HG02840 (cell line): Measurements from ENCODE around the gene CADM2.
"Not testable (repeated sequence)": the region's sequence is repeated elsewhere in the genome, so short reads cannot be mapped to it uniquely, and the experiment has no call there.

ENCODE experiments used
- ATAC-seq: cut with Tn5 transposase; IDR thresholded peaks from one replicate; pipeline ENCODE4 v1.9.1; 2021; ENCODE audit warnings: mild to moderate bottlenecking, moderate library complexity, moderate number of reproducible peaks; ENCODE audit not compliant: unreplicated experiment, low FRiP score

CADM2 gene

DNA sequence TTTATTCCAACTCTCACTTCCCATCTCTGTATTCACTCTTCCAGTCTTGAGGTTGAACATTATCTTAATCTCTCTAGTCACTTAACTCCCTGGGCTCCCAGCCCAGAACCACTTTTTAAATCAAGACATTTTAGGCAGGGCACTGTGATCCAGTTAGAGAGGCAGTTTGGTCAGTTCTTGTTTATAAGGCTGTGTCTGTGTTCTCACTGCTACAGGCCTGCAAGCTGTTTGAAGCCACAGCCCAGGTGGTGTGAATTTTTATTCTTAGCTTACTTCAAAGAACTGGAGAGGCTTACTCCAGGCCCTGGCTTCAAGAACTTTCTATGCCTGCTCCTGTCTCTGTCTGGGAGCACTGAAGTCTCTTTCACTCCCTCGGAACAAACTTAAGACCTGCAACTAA lies 906.1 kb downstream of the CADM2 start:
- no peak for ATAC-seq

DNA sequence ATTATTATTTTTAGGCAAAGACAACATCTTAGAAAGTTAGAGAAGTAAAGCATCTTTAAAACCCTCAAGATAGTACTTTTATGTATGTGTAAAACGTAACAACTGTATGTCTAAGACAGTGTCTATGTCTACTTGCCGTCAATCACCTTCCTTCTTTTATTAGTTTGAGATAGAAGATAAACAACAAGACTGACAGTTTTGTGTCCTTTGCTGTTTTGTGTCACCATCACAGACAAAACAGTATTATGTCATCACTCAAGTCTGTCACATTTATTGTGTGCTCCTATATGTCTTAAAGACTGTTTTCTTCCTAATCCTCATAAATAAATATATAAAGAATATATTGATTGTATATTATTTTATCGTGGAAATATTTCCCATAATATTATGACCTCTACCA lies 908.3 kb downstream of the CADM2 start:
- ATAC-seq = no peak

DNA sequence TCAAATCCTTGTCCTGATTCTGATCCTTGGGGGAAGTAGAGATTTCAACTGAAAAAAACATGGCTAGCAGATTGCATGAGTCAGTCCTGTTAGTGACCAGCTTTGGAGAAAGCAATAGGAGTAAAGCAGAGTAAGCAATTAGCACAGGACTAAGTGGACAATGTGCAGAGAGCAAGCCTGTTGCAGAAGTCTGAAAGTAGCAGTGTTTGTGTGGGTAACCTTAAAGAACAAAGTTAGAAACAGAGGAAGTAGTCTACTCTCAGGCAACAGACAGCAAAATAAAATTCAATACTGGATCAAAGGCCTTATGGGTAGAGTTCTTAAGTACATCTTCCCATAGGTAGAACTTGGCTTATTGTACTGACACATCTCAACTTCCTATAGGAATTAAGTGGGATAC lies 916.8 kb downstream of the CADM2 start:
- ATAC-seq = no peak

DNA sequence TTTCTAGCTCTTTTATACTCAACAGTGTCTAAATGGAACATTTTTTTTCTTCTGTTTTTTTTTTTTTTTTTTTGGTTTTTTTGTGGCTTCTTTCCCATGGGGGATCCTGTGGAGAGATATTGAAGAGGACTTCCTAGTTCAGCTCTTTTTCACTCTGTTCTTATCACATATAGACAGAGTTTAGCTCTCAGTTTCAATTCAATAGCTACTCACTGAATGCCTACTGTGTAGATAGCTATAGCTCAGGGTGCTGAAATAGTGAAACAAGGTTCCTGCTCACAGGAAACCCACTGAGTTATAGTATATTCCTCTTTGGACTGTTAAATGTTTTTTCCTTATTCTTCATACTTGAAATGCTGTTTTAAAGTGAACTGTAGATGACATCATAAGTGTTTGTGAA lies 918.8 kb downstream of the CADM2 start:
- no peak for ATAC-seq

DNA sequence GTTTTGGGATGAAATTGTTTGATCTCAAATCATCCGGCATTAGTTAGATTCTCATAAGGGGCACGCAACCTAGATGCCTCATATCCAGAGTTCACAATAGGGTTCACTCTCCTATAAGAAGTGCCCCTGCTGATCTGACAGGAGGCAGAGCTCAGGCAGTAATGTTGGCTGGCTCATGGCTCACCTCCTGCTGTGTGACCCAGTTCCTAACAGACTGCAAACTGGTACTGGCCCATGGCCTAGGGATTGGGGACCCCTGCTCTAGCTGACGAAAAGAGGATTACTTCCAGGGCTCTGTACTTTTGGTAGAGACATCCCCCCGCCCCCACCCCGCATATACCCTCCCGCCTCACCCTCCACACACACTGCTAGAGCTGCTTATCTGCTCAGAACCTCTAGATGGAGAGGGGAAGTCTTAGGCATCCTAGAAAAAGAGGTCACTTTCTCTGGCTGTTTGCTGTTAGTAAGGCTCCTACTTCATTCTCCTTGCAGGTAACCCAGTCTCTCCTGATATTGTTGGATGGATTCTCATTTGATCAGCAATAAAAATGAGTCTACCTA lies 923.1 kb downstream of the CADM2 start:
- no peak for ATAC-seq

DNA sequence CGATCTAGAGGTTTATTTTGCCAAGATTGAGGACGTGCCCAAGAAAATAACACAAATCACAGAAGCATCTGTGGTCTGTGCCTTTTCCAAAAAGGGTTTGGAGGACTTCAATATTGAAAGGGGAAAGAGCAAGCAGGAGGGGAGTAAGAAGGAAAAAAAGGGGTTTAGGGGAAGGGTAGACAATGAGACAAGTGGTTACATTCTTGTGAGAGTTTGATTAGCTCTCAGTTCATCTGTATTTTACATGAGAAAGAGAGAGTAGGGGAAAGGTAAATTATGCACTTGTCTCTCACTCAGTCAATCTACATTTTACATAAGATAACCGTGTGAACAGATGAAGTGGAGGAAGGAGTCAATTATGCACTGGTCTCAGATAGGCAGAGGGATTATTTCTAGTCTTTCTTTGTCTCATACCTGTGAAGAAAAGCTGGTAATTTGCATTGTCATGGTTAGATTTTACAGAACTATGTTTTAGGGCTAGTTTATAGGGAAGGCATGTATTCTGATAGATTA lies 931.3 kb downstream of the CADM2 start:
- no peak for ATAC-seq

DNA sequence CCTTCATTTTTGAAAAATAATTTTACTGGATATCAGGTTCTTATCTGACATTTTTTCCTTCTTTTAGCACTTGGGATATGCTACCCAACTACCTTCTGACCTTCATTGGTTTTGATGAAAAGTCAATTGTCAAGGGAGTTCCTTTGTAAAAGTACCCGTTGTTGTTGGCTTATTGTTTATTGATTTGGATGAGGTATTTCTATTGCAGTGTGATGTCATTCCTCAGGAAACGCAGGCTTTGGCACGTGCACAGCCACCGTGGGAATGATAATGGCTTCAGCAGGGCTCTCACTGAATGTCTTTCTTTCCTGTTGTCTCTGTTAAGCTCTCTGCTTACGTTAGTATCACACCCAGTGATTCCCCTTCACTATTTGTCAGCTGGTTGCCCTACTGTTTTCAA lies 944.6 kb downstream of the CADM2 start:
- no peak for ATAC-seq

DNA sequence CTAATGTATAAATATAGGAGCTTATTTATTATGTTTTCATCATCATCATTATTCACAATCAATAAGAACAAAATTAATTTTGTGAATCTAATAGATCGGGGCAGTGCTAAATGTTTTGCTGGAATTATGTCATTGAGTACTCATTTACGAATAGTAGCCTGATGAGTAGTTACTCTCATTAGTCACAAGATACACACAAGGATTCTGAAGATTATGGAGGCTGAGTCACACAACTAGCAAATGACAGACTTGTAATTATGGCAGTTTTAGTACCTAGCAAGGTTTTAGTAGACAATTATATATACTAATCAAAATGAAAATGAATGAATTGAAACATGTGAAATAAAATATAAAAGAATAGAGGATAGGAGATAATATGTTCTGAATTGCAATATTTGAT lies 954.2 kb downstream of the CADM2 start:
- no peak for ATAC-seq

DNA sequence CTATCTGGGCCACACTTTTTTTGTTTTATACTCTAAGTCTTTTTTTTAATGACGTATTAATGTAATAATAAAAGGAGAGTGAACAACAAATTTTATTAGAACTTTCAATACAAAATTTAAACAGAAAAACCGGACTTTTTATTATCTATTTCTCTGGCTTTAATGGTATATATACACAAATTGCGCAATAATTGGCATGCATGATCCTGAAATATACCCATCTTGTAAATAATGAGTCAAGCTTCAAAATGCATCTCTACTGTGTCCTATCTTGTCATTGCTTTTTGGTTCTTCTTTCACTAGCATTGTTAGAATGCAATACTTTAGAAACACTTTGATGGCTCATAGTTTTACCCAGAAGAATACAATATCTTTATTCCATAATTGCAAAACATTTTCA lies 963.6 kb downstream of the CADM2 start:
- ATAC-seq = no peak

DNA sequence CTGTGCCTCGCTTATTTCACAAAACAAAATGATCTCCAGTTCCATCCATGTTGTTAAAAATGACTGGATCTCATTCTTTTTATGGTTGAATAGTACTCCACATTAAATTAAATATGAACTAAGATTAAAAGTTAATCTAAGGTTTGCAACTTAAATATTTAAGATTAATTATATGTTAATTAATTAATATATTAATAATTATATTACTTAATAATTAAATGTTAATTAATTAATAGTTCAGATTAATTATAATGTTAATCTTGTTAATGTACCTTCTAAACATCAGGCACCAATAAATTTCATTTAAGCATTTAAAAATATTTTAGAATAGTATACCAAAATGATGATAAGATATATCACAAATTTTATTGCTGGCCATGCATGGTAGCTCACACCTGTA lies 971.9 kb downstream of the CADM2 start:
- ATAC-seq = no peak

DNA sequence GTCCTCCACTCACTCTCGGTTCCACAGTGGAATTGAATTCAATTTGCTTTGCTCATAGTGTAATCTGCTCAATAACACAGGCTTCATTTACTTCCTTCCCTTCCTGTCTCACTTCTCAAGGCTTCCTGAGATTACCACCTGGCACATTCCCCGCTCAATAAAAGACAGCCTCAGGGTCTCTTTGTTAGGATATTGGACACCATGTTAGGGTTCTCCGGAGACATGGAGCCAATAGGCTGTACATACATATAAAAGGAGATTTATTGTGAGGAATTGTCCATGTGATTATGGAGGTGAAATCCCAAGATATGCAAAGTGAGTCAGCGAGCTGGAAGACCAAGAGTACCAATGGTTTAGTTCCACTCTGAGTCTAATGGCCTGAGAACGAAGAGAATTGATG lies 974.5 kb downstream of the CADM2 start:
- no peak for ATAC-seq

DNA sequence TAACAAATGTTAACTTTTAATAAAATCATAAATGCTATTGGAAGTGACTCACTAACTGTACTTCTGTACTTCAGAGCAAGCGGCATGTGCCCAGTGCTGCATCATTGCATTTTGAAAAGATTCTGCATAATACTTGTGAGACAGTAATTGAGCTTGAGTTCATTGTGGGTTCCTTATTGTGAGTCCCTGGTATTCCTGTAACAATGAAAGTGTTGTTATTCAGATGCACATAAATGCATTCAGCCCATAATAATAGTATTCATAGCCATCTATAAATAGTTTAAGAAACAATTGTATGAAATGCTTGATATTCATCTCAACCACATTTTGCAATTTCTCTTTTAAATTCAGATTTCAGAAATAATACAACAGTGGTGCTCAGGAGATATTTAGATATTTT lies 976.4 kb downstream of the CADM2 start:
- ATAC-seq = no peak

DNA sequence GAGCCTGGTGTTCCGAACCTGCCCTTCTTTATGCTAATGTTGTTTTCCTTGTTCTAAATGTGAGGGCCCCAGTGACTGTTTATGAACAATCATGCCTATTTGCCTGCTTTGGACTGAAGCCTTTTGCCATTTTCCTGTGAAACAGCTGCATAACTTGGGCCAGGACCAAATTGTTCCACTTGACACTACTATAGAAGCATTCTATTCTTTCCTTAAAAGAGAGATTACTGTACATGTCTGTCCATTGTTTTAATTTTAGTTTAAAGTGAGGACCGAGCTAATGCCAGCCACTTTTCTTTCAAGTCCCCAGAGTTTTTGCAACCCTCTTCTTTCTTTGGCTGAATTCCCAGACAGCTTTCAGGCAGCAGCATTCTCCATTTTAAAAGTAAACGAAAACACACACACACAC lies 980.3 kb downstream of the CADM2 start:
- no peak for ATAC-seq

DNA sequence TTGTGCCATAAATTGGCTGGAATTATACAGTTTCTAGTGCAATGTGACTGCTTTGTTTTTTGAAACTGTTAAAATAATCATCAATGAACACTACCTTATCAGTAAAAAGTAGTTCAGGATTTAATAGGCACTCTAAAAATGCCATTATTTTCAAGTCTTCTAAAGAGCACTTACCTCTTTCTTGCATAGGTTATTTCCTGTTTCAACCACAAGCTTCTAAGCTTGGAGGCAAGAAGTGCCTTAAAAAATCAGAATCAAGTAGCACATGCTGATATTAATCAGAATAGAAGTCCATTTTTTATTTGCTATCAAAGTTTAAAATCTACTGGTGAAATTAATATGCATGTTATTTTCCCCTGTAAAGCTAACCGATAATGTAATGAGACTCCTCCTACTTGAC lies 991.6 kb downstream of the CADM2 start:
- no peak for ATAC-seq

DNA sequence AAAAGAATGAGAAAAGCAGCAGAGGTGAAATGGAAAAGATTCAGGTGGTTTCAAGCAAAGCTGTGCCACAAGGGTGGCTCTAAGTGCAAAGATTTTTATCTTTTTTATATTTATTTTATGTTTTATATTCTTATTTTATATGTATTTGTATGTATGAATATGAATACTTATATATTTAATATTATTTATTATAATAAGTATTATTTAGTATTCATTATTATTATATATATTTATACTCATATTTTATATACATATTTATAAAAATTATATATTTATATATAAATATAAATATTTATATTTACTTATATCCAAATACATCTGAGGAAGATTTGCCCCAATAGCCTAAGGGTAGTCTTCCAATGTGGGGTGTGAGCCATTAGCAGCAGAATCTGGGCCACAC lies 1002.0 kb downstream of the CADM2 start:
- ATAC-seq = no peak

DNA sequence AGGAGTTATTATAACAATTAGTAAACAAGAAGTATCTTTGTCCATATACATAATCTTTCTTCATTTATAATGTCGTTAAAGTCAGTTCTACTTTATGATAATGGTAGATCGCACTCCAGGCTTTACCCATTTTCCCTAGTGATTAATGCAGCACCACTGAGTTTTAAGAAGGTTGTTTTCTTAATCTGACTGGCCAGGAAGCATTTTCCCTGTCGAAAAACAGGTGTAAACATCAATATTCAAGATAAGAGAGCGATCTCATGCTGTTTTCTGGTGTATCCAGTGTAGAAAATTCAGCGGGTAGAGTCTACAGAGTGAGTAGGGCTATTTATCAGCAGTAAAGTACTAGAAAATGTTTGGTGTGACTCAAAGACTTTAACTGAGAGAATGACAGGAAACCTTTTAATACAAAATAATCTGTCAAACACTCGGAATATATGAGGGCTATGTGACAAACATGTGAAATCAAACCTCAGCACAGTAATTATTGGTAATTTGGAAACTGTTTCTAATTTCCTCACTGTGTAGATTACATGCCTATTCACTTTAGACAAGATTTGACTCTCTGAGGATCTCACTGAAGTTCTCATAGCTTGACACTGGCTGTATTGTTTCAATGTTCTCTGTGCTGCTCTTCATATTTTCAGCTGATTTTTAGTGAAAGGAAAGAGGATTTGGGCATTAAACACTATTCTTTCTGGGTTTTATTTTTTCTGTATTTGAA lies 1019.0 kb downstream of the CADM2 start:
- ATAC-seq = no peak

DNA sequence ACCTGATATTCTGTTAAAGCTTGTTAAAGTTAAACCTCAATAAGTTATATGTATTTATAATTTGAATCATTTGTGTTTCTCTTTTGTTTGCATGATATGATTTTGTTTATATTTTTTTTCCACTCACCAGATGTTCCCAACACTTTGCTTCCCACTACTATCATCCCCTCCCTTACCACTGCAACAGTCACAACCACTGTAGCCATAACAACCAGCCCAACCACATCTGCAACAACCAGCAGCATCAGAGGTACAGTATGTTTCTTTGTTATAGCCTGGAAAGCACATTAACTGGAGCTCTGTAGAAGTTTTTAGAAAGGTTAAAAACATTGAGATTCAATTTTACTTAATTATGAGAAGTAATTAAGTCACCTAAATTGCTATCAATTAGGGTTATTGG lies 1020.2 kb downstream of the CADM2 start:
- no peak for ATAC-seq

DNA sequence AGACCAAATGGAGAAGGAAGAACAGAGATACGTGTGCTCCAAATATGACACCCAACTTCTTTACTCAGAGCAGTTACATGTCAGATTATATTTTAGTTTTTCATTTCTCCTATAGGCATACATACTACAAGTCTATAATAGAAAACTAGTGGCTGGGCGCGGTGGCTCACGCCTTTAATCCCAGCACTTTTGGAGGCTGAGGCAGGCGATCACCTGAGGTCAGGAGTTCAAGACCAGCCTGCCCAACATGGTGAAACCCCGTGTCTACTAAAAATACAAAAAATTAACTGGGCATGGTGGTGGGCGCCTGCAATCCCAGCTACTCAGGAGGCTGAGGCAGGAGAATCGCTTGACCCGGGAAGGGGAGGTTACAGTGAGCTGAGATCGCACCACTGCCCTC lies 1030.8 kb downstream of the CADM2 start:
- ATAC-seq = not testable (repeated sequence)

DNA sequence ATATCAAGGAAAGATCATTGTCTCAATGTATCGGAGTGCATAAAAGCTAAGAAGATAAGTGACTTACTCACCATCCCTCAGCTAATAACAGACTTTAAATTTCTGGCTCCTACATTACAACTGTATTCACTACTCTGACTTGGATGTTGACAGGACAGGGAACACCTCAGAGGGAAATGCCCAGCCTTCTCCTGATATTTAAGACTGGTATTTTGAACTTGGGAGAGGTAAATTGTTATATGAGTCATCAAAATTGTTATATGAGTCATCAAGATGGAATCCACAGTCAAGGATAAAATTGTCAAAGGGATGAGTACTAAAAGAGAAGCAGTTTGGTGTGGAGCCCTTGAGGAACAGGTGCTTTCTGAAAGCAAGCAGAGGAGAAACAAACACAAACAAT lies 1070.8 kb downstream of the CADM2 start:
- no peak for ATAC-seq

DNA sequence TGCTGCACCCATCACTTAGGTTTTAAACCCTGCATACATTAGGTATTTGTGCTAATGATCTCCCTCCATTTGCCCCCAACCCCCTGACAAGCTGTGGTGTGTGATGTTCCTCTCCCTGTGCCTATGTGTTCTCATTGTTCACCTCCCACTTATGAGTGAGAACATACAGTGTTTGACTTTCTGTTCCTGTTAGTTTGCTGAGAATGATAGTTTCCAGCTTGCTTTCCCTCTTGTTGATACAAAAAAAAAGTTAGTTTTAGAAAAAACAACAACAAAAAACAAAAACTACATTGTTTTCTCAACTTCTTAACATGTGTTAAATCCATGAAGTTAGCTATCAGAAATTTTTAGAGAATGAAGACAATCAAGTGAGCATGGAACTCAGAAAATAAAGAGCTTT lies 1079.1 kb downstream of the CADM2 start:
- no peak for ATAC-seq

DNA sequence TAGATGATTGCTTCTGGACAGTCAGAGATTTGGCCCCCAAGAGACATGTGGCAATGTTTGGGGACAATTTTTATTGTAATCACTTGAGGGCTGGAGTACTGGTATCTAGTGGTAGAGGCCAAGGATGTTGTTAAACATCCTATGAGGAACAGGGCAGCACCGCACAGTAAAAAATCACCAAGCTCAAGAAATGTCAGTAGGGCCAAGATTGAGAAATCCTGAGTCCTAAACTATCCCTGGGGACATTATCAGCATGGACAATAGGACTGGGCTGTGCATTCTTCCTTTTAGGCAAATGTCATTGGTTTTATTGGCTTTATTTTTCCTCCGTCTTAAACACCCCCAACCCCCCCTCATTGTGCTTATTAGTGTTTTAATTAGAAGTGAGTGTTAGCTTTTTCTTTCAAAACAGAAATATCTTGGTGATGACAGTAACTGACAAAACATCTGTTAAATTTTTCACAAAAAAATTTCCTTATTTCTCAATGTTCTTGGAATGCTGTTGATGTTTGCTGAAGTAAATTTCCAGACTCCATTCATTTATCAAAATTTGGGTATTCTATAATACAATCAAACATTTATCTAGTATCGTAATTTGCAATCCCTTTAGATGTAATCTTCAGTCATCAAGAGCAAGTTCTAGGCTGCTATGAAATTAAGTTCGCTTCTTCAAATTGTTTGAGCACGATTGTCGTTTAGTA lies 1087.8 kb downstream of the CADM2 start:
- ATAC-seq = no peak

DNA sequence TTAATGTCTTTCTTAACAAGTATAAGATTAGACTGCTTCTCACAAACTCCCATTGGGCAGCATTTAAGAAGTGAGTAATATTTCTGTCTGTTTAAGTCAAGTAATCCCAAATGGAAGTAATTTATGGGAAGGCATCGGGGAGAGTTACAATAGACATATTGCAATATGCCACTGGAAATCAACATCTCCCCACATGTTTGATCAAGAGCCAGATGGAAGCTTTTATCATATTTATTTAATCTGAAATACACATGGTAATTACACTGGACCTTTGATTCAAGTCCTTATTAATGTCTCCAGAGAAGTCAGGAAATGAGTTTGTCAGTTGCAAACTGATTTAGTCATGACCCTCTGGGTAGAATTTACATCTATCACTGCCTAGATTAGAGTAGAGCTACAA lies 1088.4 kb downstream of the CADM2 start:
- ATAC-seq = no peak
